Mesothelial cell of epicardium (in vitro differentiated cells): ENCODE measurements around the gene SLC1A1. TPM values are rescaled to one million over a fixed set of nuclear protein-coding genes. Genes with fewer than 3 reads are reported as not detected.
A peak's percentile ranks its signal among the peaks of the same experiment; 100 is the strongest.

Source experiments
- DNase-seq, 2 experiments: peaks; one replicate each; pipeline ENCODE4 v3.0.0; 2021; ENCODE audit warnings: low spot score in 2 of 2; ENCODE audit not compliant: unreplicated experiment in 2 of 2
- H3K27ac Mint-ChIP-seq: 2 replicates; pipeline ENCODE4 v1.8.0; 2021; ENCODE audit warnings: mixed read lengths
- H3K27me3 Mint-ChIP-seq: 2 replicates; pipeline ENCODE4 v1.8.0; 2021; ENCODE audit warnings: low read depth, mixed read lengths
- H3K36me3 Mint-ChIP-seq: 2 replicates; pipeline ENCODE4 v1.8.0; 2021; ENCODE audit warnings: mixed read lengths
- H3K4me1 Mint-ChIP-seq: 2 replicates; pipeline ENCODE4 v1.8.0; 2021; ENCODE audit warnings: mixed read lengths
- H3K4me3 Mint-ChIP-seq: 2 replicates; pipeline ENCODE4 v1.8.0; 2021; ENCODE audit warnings: mild to moderate bottlenecking, moderate library complexity, mixed read lengths
- H3K9me3 Mint-ChIP-seq: 2 replicates; pipeline ENCODE4 v1.8.0; 2021; ENCODE audit warnings: mixed read lengths
- CTCF ChIP-seq: fragments of 200-600 bp; sonication (generic); IDR thresholded peaks from one replicate; pipeline ENCODE4 v1.5.0; 2021; ENCODE audit warnings: antibody characterized with exemption; ENCODE audit not compliant: unreplicated experiment
- total RNA-seq: library from RNA; stranded (reverse); gene quantifications from 3 replicates; pipeline ENCODE4 v1.2.1, GENCODE V29; 2021

Gene SLC1A1
- total RNA-seq, 1 donor from 2014 or later, result 3.9 TPM

- H3K4me1 Mint-ChIP-seq, result peaks cover 26% of the 10 kb centered on the region
- no peak for DNase-seq
- H3K27me3 Mint-ChIP-seq, result no peaks in the 10 kb centered on the region
- H3K36me3 Mint-ChIP-seq, result no peaks in the 10 kb centered on the region
- H3K9me3 Mint-ChIP-seq, result no peaks in the 10 kb centered on the region
- peak overlapping the region; percentile 91 for H3K27ac Mint-ChIP-seq
- no peak overlapping the region for H3K4me3 Mint-ChIP-seq
- TF ChIP-seq CTCF, result no peak
These were observed 56.7 kb downstream of the SLC1A1 start for GRCh38 chr9:4547016-4547415.

GRCh38 chr9:4548811-4549725 lies 58.8 kb downstream of the SLC1A1 start:
- H3K4me3 Mint-ChIP-seq, result no peak overlapping the region
- TF ChIP-seq CTCF, result no peak
- no peaks in the 10 kb centered on the region for H3K36me3 Mint-ChIP-seq
- no peak overlapping the region for H3K27ac Mint-ChIP-seq
- H3K9me3 Mint-ChIP-seq, result no peaks in the 10 kb centered on the region
- H3K27me3 Mint-ChIP-seq, result no peaks in the 10 kb centered on the region
- peaks cover 18% of the 10 kb centered on the region for H3K4me1 Mint-ChIP-seq
- no peak for DNase-seq

DNA sequence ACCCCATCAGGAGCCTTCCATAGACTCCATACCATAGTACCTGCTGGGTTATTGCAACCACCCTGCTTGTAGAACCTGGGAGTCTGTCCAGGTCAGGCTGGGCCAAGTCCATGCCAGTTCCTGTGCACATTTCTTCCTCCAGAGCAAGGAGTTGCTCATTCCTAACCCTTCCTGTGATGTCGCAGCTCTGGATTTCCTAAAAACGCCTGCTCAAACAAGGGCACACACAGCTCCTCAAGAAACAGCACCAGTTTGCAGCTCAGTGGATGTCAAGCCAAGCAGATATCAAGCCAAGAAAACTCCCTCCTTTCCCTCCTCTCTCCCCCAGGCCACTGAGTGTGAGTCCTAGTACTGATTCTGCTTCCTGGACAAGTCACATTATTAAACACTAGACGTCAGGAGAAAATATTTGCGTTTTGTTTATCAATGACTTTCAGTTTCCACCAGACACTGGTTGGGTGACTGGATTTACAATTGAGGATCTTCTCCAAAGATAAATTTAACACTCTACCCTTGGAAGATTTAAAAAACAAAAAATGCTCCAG lies 59.6 kb downstream of the SLC1A1 start:
- no peaks in the 10 kb centered on the region for H3K36me3 Mint-ChIP-seq
- no peak for TF ChIP-seq CTCF
- no peak for DNase-seq
- H3K4me1 Mint-ChIP-seq, result peaks cover 18% of the 10 kb centered on the region
- H3K9me3 Mint-ChIP-seq, result no peaks in the 10 kb centered on the region
- no peak overlapping the region for H3K27ac Mint-ChIP-seq
- no peaks in the 10 kb centered on the region for H3K27me3 Mint-ChIP-seq
- no peak overlapping the region for H3K4me3 Mint-ChIP-seq

- no peak overlapping the region for H3K27ac Mint-ChIP-seq
- no peak for DNase-seq
- H3K4me3 Mint-ChIP-seq, result no peak overlapping the region
- peaks cover 21% of the 10 kb centered on the region for H3K4me1 Mint-ChIP-seq
- TF ChIP-seq CTCF, result no peak
- H3K36me3 Mint-ChIP-seq, result no peaks in the 10 kb centered on the region
- H3K9me3 Mint-ChIP-seq, result no peaks in the 10 kb centered on the region
- H3K27me3 Mint-ChIP-seq, result no peaks in the 10 kb centered on the region
These were observed 60.7 kb downstream of the SLC1A1 start for GRCh38 chr9:4550777-4551484.

DNA sequence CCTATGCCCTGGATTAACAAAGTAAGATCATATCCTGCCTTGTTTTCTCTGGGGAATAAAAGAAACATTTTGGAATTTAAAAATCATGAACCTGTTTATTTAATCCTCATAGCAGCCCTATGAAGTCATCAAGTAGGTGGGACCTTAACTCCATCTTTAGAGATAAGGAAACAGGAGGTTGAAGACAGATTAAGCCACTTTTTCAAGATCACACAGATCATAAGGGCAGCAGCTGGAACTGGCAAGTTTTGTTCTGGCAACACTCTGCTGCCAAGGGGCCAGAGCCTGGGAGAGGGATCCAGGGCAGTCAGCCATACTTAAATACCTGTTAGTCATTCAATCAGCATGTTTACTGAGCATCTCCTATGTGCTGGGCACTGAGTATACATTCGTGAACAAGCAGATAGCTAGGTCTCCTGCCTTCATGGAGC lies 63.7 kb downstream of the SLC1A1 start:
- no peak overlapping the region for H3K27ac Mint-ChIP-seq
- no peak for TF ChIP-seq CTCF
- no peaks in the 10 kb centered on the region for H3K27me3 Mint-ChIP-seq
- H3K9me3 Mint-ChIP-seq, result no peaks in the 10 kb centered on the region
- no peak for DNase-seq
- peaks cover 4% of the 10 kb centered on the region for H3K4me1 Mint-ChIP-seq
- no peak overlapping the region for H3K4me3 Mint-ChIP-seq
- H3K36me3 Mint-ChIP-seq, result no peaks in the 10 kb centered on the region
